ENCODE results near the gene RSAD2. TPM values are rescaled to one million over a fixed set of nuclear protein-coding genes. Genes with fewer than 3 reads are reported as not detected.
A peak's percentile ranks its signal among the peaks of the same experiment; 100 is the strongest.
"Not testable (repeated sequence)": the region's sequence is repeated elsewhere in the genome, so short reads cannot be mapped to it uniquely, and the experiment has no call there.

RSAD2 gene
- total RNA-seq, 1 donor from 2014 or later = 2.0 TPM

DNA sequence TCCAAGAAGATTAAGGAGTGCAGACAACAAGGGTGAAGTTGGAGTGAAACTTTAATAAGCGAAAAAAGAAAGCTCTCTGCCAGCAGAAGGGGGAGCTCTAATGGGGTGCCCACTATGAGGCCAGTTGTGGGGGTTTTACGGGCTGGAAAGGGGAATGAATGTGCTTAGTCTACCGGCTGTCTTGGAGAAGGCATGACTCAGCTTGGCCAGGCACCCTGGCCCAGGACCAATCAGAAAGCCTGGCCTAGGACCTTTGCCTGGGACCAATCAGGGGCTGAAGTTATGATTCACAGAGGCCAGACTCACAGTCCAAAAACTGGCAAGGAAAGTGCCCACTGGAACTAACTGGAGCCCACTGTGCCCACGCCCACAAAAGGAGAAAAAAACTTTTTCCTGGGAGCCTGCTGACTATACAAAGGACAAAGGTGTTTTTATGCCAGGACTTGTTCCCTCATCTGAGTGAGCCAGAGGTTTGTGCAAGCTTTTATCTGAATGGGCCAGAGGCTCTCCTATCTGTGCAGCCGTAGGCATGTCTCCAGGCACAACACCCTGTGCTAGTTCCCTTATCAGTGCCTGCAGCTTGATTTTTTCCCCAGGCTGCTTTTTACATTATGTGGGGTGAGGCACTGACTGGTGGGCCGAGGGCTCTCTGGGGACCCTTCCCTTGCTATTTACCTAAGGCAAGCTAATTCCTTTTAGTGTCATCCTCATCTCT lies 30.5 kb upstream of the RSAD2 start:
- H3K36me3 Mint-ChIP-seq (ENCODE audit: low read depth) = peaks cover 87% of the 10 kb centered on the region
- intact Hi-C loops (cut with micrococcal nuclease) = no loop called here
- peaks cover 59% of the 10 kb centered on the region for H3K9me3 Mint-ChIP-seq
- H3K4me1 Mint-ChIP-seq (ENCODE audit: low read depth) = peaks cover 12% of the 10 kb centered on the region
- no peak overlapping the region for H3K4me3 Mint-ChIP-seq (ENCODE audit: low read depth)
- DNase-seq (ENCODE audit: low spot score) = no peak
- no peaks in the 10 kb centered on the region for H3K27me3 Mint-ChIP-seq (ENCODE audit: low read depth)
- no peak overlapping the region for H3K27ac Mint-ChIP-seq

GRCh38 chr2:6852195-6852594 lies 25.4 kb upstream of the RSAD2 start:
- intact Hi-C loops (cut with micrococcal nuclease) = no loop called here
- Mint-ChIP-seq H3K27ac (peak overlapping the region; percentile 10), H3K9me3 (peaks cover 13% of the 10 kb centered on the region), H3K27me3 (ENCODE audit: low read depth) (no peaks in the 10 kb centered on the region), H3K36me3 (ENCODE audit: low read depth) (peaks cover 86% of the 10 kb centered on the region), H3K4me1 (ENCODE audit: low read depth) (peaks cover 25% of the 10 kb centered on the region), H3K4me3 (ENCODE audit: low read depth) (no peak overlapping the region)
- DNase-seq (ENCODE audit: low spot score) = no peak

DNA sequence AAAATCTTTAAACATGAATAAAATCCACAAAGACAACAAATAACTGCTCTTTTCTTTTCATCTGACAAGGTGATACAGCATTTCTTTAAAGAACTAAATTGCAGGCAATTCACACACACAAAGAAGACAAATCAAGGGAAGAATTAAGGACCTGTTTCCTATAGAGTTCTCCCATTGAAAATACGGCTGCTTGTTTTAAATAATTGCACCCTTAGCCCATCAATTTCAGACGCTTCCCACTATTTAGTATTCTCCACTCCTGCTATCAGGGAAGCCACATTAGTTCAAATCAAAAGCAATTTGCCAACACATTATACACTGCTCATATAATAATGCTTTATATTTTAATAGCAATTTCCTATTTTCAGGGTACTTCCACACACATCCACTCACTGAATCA lies 23.2 kb upstream of the RSAD2 start:
- no peak overlapping the region for H3K4me3 Mint-ChIP-seq (ENCODE audit: low read depth)
- H3K27me3 Mint-ChIP-seq (ENCODE audit: low read depth) = no peaks in the 10 kb centered on the region
- no peak for DNase-seq (ENCODE audit: low spot score)
- intact Hi-C loops (cut with micrococcal nuclease) = no loop called here
- peaks cover 85% of the 10 kb centered on the region for H3K36me3 Mint-ChIP-seq (ENCODE audit: low read depth)
- H3K27ac Mint-ChIP-seq = no peak overlapping the region
- peaks cover 26% of the 10 kb centered on the region for H3K4me1 Mint-ChIP-seq (ENCODE audit: low read depth)
- peaks cover 15% of the 10 kb centered on the region for H3K9me3 Mint-ChIP-seq

- Mint-ChIP-seq H3K4me3 (ENCODE audit: low read depth) (no peak overlapping the region), H3K36me3 (ENCODE audit: low read depth) (peaks cover 85% of the 10 kb centered on the region), H3K4me1 (ENCODE audit: low read depth) (peaks cover 23% of the 10 kb centered on the region), H3K9me3 (peaks cover 29% of the 10 kb centered on the region), H3K27ac (no peak overlapping the region), H3K27me3 (ENCODE audit: low read depth) (no peaks in the 10 kb centered on the region)
- DNase-seq (ENCODE audit: low spot score) = no peak
- intact Hi-C loops (cut with micrococcal nuclease) = no loop called here
Measured at GRCh38 chr2:6855860-6856547, 21.6 kb upstream of the RSAD2 start.

- H3K27ac Mint-ChIP-seq = no peak overlapping the region
- H3K36me3 Mint-ChIP-seq (ENCODE audit: low read depth) = peaks cover 85% of the 10 kb centered on the region
- DNase-seq (ENCODE audit: low spot score) = no peak
- intact Hi-C loops (cut with micrococcal nuclease) = no loop called here
- H3K9me3 Mint-ChIP-seq = peaks cover 34% of the 10 kb centered on the region
- no peaks in the 10 kb centered on the region for H3K27me3 Mint-ChIP-seq (ENCODE audit: low read depth)
- H3K4me3 Mint-ChIP-seq (ENCODE audit: low read depth) = no peak overlapping the region
- peaks cover 23% of the 10 kb centered on the region for H3K4me1 Mint-ChIP-seq (ENCODE audit: low read depth)
Measured at GRCh38 chr2:6856548-6856920, 21.0 kb upstream of the RSAD2 start.

DNA sequence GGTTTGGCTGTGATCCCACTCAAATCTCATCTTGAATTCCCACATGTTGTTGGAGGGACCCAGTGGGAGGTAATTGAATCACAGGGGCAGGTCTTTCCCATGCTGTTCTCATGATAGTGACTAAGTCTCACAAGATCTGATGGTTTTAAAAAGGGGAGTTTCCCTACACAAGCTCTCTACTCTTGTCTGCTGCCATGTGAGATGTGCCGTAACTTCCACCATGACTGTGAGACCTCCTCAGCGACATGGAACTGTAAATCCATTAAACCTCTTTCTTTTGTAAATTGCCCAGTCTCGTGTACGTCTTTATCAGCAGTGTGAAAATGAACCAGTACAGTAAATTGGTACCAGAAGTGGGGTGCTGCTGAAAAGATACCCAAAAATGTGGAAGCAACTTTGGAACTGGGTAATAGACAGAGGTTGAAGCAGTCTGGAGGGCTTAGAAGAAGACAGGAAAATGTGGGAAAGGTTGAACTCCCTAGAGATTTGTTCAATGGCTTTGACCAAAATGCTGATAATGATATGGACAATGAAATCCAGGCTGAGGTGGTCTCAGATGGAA lies 19.0 kb upstream of the RSAD2 start:
- Mint-ChIP-seq H3K9me3 (peaks cover 40% of the 10 kb centered on the region), H3K4me1 (ENCODE audit: low read depth) (peaks cover 28% of the 10 kb centered on the region), H3K36me3 (ENCODE audit: low read depth) (peaks cover 91% of the 10 kb centered on the region)
- intact Hi-C loops (cut with micrococcal nuclease); H3K27ac Mint-ChIP-seq; H3K4me3 Mint-ChIP-seq (ENCODE audit: low read depth); H3K27me3 Mint-ChIP-seq (ENCODE audit: low read depth); DNase-seq (ENCODE audit: low spot score): not testable (repeated sequence)

DNA sequence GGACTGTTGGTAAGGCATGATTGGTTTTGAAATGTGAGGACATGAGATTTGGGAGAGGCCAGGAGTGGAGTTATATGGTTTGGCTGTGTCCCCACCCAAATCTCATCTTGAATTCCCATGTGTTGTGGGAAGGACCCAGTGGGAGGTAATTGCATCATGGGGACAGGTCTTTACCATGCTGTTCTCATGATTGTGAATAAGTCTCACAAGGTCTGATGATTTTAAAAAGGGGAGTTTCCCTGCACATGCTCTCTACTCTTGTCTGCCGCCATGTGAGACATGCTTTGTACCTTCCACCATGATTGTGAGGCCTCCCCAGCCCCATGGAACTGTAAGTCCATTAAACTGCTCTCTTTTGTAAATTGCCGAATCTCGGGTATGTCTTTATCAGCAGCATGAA lies 17.3 kb upstream of the RSAD2 start:
- intact Hi-C loops (cut with micrococcal nuclease) = no loop called here
- H3K27ac Mint-ChIP-seq = no peak overlapping the region
- H3K4me3 Mint-ChIP-seq (ENCODE audit: low read depth) = no peak overlapping the region
- H3K9me3 Mint-ChIP-seq = peaks cover 40% of the 10 kb centered on the region
- no peak for DNase-seq (ENCODE audit: low spot score)
- no peaks in the 10 kb centered on the region for H3K27me3 Mint-ChIP-seq (ENCODE audit: low read depth)
- peaks cover 84% of the 10 kb centered on the region for H3K36me3 Mint-ChIP-seq (ENCODE audit: low read depth)
- peaks cover 35% of the 10 kb centered on the region for H3K4me1 Mint-ChIP-seq (ENCODE audit: low read depth)

- intact Hi-C loops (cut with micrococcal nuclease) = no loop called here
- no peaks in the 10 kb centered on the region for H3K27me3 Mint-ChIP-seq (ENCODE audit: low read depth)
- peaks cover 36% of the 10 kb centered on the region for H3K4me1 Mint-ChIP-seq (ENCODE audit: low read depth)
- peak overlapping the region; percentile 74 for H3K4me3 Mint-ChIP-seq (ENCODE audit: low read depth)
- peaks cover 56% of the 10 kb centered on the region for H3K36me3 Mint-ChIP-seq (ENCODE audit: low read depth)
- no peak overlapping the region for H3K27ac Mint-ChIP-seq
- no peak for DNase-seq (ENCODE audit: low spot score)
- peaks cover 30% of the 10 kb centered on the region for H3K9me3 Mint-ChIP-seq
Measured at GRCh38 chr2:6863792-6864191, 13.8 kb upstream of the RSAD2 start.

DNA sequence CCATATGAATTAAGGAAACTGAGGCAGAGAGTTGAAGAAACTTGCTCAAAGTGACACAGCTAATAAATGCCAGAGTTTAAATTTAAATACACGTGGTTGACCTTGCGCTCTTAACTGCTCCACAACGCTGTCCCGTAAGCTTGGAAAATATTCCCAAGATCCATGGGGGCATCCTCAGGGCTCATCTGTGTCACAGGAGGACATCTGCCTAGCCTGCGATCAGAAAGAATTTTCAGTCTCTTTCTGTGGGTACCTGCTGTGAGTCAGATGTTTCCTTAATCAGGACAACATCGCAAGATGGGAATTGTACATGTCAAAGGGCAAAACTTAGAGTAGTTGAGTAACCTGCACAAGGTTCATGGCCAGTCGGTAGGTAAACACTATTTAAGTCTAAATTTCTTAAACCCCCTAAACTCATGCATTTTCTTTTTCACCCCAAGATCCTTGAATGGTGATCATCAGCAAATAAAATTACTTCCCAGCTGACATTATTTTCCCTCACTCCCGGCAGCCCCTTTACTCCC lies 13.3 kb upstream of the RSAD2 start:
- H3K27ac Mint-ChIP-seq = peak overlapping the region; percentile 60
- peak overlapping the region; percentile 74 for H3K4me3 Mint-ChIP-seq (ENCODE audit: low read depth)
- H3K36me3 Mint-ChIP-seq (ENCODE audit: low read depth) = peaks cover 52% of the 10 kb centered on the region
- no peaks in the 10 kb centered on the region for H3K27me3 Mint-ChIP-seq (ENCODE audit: low read depth)
- DNase-seq (ENCODE audit: low spot score) = no peak
- peaks cover 25% of the 10 kb centered on the region for H3K9me3 Mint-ChIP-seq
- H3K4me1 Mint-ChIP-seq (ENCODE audit: low read depth) = peaks cover 38% of the 10 kb centered on the region
- intact Hi-C loops (cut with micrococcal nuclease) = no loop called here

- Mint-ChIP-seq H3K9me3 (peaks cover 21% of the 10 kb centered on the region), H3K27me3 (ENCODE audit: low read depth) (no peaks in the 10 kb centered on the region), H3K36me3 (ENCODE audit: low read depth) (peaks cover 47% of the 10 kb centered on the region), H3K4me3 (ENCODE audit: low read depth) (peak overlapping the region; percentile 74), H3K4me1 (ENCODE audit: low read depth) (peaks cover 40% of the 10 kb centered on the region), H3K27ac (peak overlapping the region; percentile 60)
- intact Hi-C loops (cut with micrococcal nuclease) = loop anchor here (1.0 kb wide), 2 partner anchors 12 to 30 kb away; partner anchors contain the start of gene RSAD2
- DNase-seq (ENCODE audit: low spot score) = no peak
Measured at GRCh38 chr2:6864923-6865345, 12.6 kb upstream of the RSAD2 start.

- Mint-ChIP-seq H3K9me3 (peaks cover 14% of the 10 kb centered on the region), H3K4me3 (ENCODE audit: low read depth) (peak within 1 kb of the TSS; percentile 95), H3K27me3 (ENCODE audit: low read depth) (no peaks in the 10 kb centered on the region), H3K36me3 (ENCODE audit: low read depth) (peaks cover 40% of the 10 kb centered on the region), H3K27ac (peak within 1 kb of the TSS; percentile 90), H3K4me1 (ENCODE audit: low read depth) (peaks cover 40% of the 10 kb centered on the region)
- intact Hi-C loops (cut with micrococcal nuclease) = loop anchor here (1.0 to 2.0 kb wide), 3 partner anchors 12 to 39 kb away; partner anchors contain the start of gene RSAD2
- peak; percentile 92 for DNase-seq (ENCODE audit: low spot score)
Measured at GRCh38 chr2:6865346-6866274, 12.0 kb upstream of the RSAD2 start, which contains the start of gene CMPK2. TSS of gene CMPK2 (minus strand) at chr2:6865907. CDS start at chr2:6865696, 211 bp downstream.

DNA sequence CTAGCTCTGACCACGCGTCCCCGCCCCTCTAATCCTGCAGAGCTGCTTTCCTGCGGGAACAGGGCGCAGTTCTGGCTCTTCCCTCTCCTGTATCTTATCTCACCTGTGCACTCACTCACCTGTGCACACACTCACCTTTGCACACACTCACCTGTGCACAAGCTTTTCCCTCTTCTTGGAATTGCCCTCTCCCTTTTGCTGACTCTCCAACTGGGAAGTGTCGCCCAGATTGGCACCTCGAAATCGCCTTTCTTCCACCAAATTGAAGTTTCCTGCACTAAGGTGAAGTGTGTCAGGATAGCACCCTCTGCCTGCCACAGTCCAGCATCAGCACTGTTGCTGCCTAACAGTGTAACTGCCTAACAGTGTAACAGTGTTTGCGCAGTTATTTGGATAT lies 11.3 kb upstream of the RSAD2 start:
- Mint-ChIP-seq H3K27me3 (ENCODE audit: low read depth) (peaks cover 2% of the 10 kb centered on the region), H3K27ac (peak overlapping the region; percentile 90), H3K36me3 (ENCODE audit: low read depth) (peaks cover 34% of the 10 kb centered on the region), H3K4me3 (ENCODE audit: low read depth) (peak overlapping the region; percentile 95), H3K4me1 (ENCODE audit: low read depth) (peaks cover 42% of the 10 kb centered on the region), H3K9me3 (peaks cover 8% of the 10 kb centered on the region)
- no peak for DNase-seq (ENCODE audit: low spot score)
- intact Hi-C loops (cut with micrococcal nuclease) = loop anchor here (2.0 kb wide), 1 partner anchor 39 kb away; no protein-coding TSS in a partner anchor
